B cell (primary cell): Measurements from ENCODE around the gene KRTAP10-12.

Experiments used
- EZH2 ChIP-seq: IDR thresholded peaks from 2 replicates; pipeline ENCODE4 v1.6.1; 2012; ENCODE audit warnings: borderline replicate concordance, low read depth, mild to moderate bottlenecking, moderate library complexity, low read length; ENCODE audit not compliant: insufficient read depth, poor library complexity, severe bottlenecking
- TF ChIP-seq, protein P1 (sequence below): fragments of 200-600 bp; IDR thresholded peaks from one replicate; pipeline ENCODE4 v1.8.0; 2022; ENCODE audit warnings: antibody characterized with exemption, mild to moderate bottlenecking

DNA sequence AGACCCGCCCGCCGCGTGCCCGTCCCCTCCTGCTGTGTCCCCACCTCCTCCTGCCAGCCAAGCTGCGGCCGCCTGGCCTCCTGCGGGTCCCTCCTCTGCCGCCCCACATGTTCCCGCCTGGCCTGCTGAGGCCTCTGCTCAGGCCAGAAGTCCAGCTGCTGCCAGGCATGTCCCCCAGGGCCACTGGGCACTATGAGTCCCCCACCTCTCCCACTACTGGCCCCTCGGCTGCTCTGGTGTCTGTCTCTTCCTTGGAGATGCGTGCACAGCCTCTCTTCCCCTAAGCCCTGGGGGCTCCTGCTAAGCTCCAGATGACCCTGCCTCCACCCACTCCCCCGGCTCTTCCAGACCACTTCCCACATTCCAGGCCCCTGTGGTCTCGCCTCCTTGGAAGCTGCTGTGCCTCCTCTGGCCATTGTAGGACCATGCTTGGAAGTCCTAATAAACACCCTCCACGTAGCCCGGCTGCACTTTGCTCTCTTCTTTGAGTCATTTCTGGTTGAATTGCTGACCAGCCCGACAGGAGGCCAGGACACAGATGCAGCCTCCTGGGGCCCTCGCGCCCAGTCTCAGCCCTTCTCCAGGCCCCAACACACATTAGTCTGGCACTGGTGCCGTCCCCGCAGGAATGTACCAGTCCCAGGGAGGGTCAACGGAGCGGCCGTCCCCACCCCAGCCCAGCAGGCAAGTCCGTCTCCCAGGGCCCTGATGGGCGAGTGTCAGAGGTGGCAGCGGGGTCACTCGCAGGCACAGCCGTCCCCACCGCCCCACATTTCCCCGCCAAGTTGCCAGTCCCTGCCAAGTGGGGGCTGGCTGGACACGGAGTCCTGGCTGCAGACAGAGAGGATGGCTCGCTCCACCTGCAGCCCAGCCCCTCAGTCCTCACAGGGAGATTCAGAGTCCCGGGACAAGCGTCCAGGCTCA, 1.1 kb downstream of the KRTAP10-12 start:
- TF ChIP-seq, protein P1, sequence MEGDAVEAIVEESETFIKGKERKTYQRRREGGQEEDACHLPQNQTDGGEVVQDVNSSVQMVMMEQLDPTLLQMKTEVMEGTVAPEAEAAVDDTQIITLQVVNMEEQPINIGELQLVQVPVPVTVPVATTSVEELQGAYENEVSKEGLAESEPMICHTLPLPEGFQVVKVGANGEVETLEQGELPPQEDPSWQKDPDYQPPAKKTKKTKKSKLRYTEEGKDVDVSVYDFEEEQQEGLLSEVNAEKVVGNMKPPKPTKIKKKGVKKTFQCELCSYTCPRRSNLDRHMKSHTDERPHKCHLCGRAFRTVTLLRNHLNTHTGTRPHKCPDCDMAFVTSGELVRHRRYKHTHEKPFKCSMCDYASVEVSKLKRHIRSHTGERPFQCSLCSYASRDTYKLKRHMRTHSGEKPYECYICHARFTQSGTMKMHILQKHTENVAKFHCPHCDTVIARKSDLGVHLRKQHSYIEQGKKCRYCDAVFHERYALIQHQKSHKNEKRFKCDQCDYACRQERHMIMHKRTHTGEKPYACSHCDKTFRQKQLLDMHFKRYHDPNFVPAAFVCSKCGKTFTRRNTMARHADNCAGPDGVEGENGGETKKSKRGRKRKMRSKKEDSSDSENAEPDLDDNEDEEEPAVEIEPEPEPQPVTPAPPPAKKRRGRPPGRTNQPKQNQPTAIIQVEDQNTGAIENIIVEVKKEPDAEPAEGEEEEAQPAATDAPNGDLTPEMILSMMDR: no peak
- no peak for TF ChIP-seq EZH2
